ENCODE data around the gene PRDM4.

Gene PRDM4

DNA sequence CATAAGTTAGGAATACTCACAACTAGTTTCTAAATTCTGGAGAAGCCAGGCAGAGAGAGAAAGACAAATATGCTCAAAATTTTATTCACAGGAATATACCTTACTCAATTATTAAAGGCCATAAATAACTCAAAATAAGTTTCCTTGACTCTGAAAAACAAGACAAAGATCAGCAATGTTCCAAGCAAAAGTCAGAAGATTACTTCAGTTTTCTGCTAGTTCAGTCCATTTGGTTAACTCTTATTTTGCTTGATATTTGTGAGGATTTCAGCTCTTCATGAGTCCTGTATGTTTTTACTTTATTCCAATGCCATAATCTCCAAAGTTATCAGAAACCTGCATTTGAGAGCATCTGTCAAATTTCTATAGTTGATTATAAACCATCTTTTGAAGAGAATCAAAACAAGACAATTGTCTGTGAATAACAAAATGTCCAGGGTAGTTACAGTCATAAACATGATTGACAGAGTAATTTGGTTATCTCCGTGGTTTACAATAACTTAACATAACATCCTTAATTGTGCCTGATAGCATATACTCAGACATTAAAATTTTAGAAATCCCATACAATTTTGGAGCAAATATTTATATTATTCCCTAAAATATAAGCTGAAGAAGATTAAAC lies 30.6 kb upstream of the PRDM4 start:
- Histone ChIP-seq H3K79me1 (replicated peaks; ENCODE audit: low read length, poor library complexity, severe bottlenecking) (no peaks in the 10 kb centered on the region), H3K14ac (ENCODE audit: low read length in 2 of 2) (no peak overlapping the region), H3K18ac (ENCODE audit: low read depth in 1 of 2, low read length in 2 of 2) (no peak overlapping the region), H2BK12ac (ENCODE audit: low read length in 2 of 2) (no peak overlapping the region), H3K4ac (ENCODE audit: low read depth in 1 of 2, low read length in 2 of 2) (no peak overlapping the region), H3K23ac (ENCODE audit: low read length in 2 of 2) (no peak overlapping the region), H3K9me3 (ENCODE audit: control insufficient read depth, low read length) (no peaks in the 10 kb centered on the region), H2AK5ac (ENCODE audit: low read length, severe bottlenecking) (no peak overlapping the region), H3K9ac (ENCODE audit: low read length) (no peak overlapping the region), H3K27ac (ENCODE audit: low read length, poor library complexity, severe bottlenecking) (no peak overlapping the region), H3K36me3 (ENCODE audit: control insufficient read depth in 1 of 2, insufficient read depth in 2 of 2, low read depth in 1 of 2, low read length in 2 of 2) (no peaks in the 10 kb centered on the region), H2BK120ac (ENCODE audit: low read depth, low read length) (no peak overlapping the region), H3K27me3 (ENCODE audit: control insufficient read depth in 1 of 2, insufficient read depth in 1 of 2, low read length in 2 of 2) (peaks cover 0 to 14% of the 10 kb centered on the region in 2 experiments), H2AFZ (ENCODE audit: low read depth, low read length) (no peak overlapping the region), H3K4me3 (ENCODE audit: insufficient read depth in 1 of 2, low read depth in 1 of 2, low read length in 2 of 2) (no peak overlapping the region), H2BK5ac (ENCODE audit: low read depth, low read length, poor library complexity, severe bottlenecking) (no peak overlapping the region), H3K4me1 (ENCODE audit: control insufficient read depth, insufficient read depth, low read depth, low read length) (no peaks in the 10 kb centered on the region), H3K4me2 (ENCODE audit: low read length, poor library complexity, severe bottlenecking) (no peak overlapping the region), H4K8ac (ENCODE audit: low read length) (no peak overlapping the region), H2BK15ac (ENCODE audit: low read depth, poor library complexity, severe bottlenecking) (no peak overlapping the region), H4K91ac (ENCODE audit: low read length) (no peak overlapping the region)
- no CpG with 5 or more reads among the region's 1 CpG for WGBS
- DNase-seq: no peak

DNA sequence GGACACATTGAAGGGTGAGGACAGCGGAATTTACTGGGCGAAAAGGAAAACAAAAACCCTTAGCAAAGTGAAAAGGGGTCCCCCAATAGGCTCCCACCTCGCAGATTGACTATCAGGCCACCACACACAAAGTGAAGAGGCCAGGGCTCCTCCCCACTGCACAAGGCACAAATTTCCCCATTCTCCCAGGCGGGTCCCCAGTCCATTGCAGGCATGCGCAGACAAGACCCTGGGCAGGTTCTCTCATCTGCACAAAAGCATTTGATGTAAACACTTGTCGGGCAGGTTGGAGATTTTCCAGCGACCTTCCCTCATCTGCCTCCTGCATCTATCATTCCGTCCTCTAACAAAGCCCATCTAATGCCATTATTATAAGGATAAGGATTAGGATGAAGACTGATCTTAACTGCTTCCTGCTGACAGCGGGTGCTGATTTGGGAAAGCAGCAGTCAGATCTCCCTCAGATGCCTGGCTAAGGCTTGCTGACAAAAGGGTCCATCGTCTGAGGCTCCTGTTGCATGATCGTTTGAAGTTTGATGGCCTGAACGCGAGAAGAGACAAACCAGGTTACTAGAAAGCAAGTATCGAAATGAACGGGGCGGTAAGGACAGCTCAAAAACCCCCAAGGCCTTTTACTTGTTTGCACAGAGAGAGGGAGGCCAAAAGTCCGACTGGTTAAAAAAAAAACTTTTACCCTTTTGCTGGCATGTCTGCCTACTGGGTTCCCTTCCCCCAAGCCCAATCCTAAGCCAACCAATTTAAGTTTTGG lies 27.9 kb upstream of the PRDM4 start:
- Histone ChIP-seq H2AFZ (ENCODE audit: low read depth, low read length) (no peak overlapping the region), H4K8ac (ENCODE audit: low read length) (no peak overlapping the region), H3K27ac (ENCODE audit: low read length, poor library complexity, severe bottlenecking) (no peak overlapping the region), H3K36me3 (ENCODE audit: control insufficient read depth in 1 of 2, insufficient read depth in 2 of 2, low read depth in 1 of 2, low read length in 2 of 2) (no peaks in the 10 kb centered on the region), H3K27me3 (ENCODE audit: control insufficient read depth in 1 of 2, insufficient read depth in 1 of 2, low read length in 2 of 2) (peaks cover 0 to 4% of the 10 kb centered on the region in 2 experiments), H3K4me3 (ENCODE audit: insufficient read depth in 1 of 2, low read depth in 1 of 2, low read length in 2 of 2) (no peak overlapping the region), H4K91ac (ENCODE audit: low read length) (no peak overlapping the region), H2BK120ac (ENCODE audit: low read depth, low read length) (no peak overlapping the region), H3K18ac (ENCODE audit: low read depth in 1 of 2, low read length in 2 of 2) (no peak overlapping the region), H3K4me2 (ENCODE audit: low read length, poor library complexity, severe bottlenecking) (no peak overlapping the region), H3K79me1 (replicated peaks; ENCODE audit: low read length, poor library complexity, severe bottlenecking) (no peaks in the 10 kb centered on the region), H2BK15ac (ENCODE audit: low read depth, poor library complexity, severe bottlenecking) (no peak overlapping the region), H3K14ac (ENCODE audit: low read length in 2 of 2) (no peak overlapping the region), H2AK5ac (ENCODE audit: low read length, severe bottlenecking) (no peak overlapping the region), H3K4me1 (ENCODE audit: control insufficient read depth, insufficient read depth, low read depth, low read length) (no peaks in the 10 kb centered on the region), H2BK12ac (ENCODE audit: low read length in 2 of 2) (no peak overlapping the region), H3K23ac (ENCODE audit: low read length in 2 of 2) (no peak overlapping the region), H3K9ac (ENCODE audit: low read length) (no peak overlapping the region), H3K4ac (ENCODE audit: low read depth in 1 of 2, low read length in 2 of 2) (no peak overlapping the region), H3K9me3 (ENCODE audit: control insufficient read depth, low read length) (no peaks in the 10 kb centered on the region), H2BK5ac (ENCODE audit: low read depth, low read length, poor library complexity, severe bottlenecking) (no peak overlapping the region)
- WGBS: 75% methylated on average over 16 of the region's 17 CpGs
- no peak for DNase-seq

DNA sequence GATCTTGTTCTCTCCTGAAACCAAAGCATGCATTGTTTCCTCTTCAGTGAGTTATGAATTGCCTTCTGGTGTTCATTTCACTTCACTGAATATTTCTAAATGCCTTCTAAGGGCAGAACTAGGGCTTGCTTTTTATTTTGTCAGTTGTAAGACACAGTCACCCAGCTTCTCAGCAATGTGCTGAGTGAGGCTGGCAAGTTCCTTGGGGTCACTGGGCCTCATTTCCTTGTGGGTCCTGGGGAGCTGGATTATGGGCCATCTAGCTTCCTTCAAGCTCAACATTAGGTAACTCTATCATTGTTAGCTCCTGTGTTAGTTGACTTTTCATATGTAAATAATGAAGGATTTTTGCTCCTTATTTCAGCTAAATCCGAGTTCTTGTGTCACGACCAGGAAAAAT lies 27.3 kb upstream of the PRDM4 start:
- no peak overlapping the region for H2AK5ac ChIP-seq (ENCODE audit: low read length, severe bottlenecking)
- H3K4me2 ChIP-seq (ENCODE audit: low read length, poor library complexity, severe bottlenecking): no peak overlapping the region
- no peaks in the 10 kb centered on the region for H3K79me1 ChIP-seq (replicated peaks; ENCODE audit: low read length, poor library complexity, severe bottlenecking)
- no peak overlapping the region for H3K4ac ChIP-seq (ENCODE audit: low read depth in 1 of 2, low read length in 2 of 2)
- H2BK5ac ChIP-seq (ENCODE audit: low read depth, low read length, poor library complexity, severe bottlenecking): no peak overlapping the region
- no peak overlapping the region for H2AFZ ChIP-seq (ENCODE audit: low read depth, low read length)
- no peak overlapping the region for H4K91ac ChIP-seq (ENCODE audit: low read length)
- H3K27ac ChIP-seq (ENCODE audit: low read length, poor library complexity, severe bottlenecking): no peak overlapping the region
- no peak for DNase-seq
- no peaks in the 10 kb centered on the region for H3K9me3 ChIP-seq (ENCODE audit: control insufficient read depth, low read length)
- no peak overlapping the region for H3K4me3 ChIP-seq (ENCODE audit: insufficient read depth in 1 of 2, low read depth in 1 of 2, low read length in 2 of 2)
- no peaks in the 10 kb centered on the region for H3K36me3 ChIP-seq (ENCODE audit: control insufficient read depth in 1 of 2, insufficient read depth in 2 of 2, low read depth in 1 of 2, low read length in 2 of 2)
- no peaks in the 10 kb centered on the region for H3K4me1 ChIP-seq (ENCODE audit: control insufficient read depth, insufficient read depth, low read depth, low read length)
- no peak overlapping the region for H4K8ac ChIP-seq (ENCODE audit: low read length)
- H2BK120ac ChIP-seq (ENCODE audit: low read depth, low read length): no peak overlapping the region
- H3K9ac ChIP-seq (ENCODE audit: low read length): no peak overlapping the region
- no peak overlapping the region for H3K18ac ChIP-seq (ENCODE audit: low read depth in 1 of 2, low read length in 2 of 2)
- WGBS: 73% methylated on average over 2 of the region's 2 CpGs
- H3K23ac ChIP-seq (ENCODE audit: low read length in 2 of 2): no peak overlapping the region
- H3K27me3 ChIP-seq (ENCODE audit: control insufficient read depth in 1 of 2, insufficient read depth in 1 of 2, low read length in 2 of 2): peaks cover 0 to 4% of the 10 kb centered on the region in 2 experiments
- no peak overlapping the region for H2BK15ac ChIP-seq (ENCODE audit: low read depth, poor library complexity, severe bottlenecking)
- H3K14ac ChIP-seq (ENCODE audit: low read length in 2 of 2): no peak overlapping the region
- no peak overlapping the region for H2BK12ac ChIP-seq (ENCODE audit: low read length in 2 of 2)

DNA sequence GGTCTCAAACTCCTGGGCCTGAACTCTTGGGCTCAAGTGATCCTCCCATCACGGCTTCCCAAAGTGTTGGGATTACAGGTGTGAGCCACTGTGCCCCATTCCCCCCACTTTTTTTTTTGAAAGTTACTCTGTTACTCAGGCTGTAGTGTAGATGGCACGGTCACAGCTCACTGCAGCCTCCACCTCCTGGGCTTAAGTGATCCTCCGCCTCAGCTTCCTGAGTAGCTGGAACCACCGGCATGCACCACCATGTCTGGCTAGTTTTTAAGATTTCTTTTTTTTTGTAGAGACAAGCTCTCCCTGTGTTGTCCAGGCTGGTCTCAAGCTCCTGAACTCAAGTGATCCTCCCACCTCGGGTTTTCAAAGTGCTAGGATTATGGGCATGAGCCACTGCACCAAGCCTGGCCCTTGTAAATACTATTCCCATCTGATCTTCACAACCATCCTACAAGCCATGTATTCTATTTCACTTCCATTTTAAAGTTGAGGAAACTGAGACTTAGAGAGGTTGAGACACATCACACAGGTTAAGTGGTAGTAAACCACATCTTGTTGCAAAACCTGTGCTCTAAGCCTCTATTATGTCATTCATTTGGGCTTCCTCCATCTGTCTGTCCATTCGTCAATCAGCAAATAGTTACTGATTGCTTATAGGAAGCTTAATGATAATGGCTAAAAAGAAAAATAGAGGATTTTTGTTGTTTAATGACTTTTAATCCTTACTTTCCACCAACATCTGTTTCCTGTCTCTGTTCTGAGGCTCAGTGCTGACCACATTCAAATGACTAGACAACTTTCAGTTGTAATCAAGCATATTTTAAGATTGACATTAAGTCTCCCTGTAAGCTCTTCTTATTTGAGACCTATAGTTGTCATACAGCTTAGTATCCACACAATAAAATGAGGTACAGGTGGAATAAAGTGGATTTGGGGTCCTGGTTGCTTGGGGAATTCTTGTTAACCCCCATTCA lies 22.8 kb upstream of the PRDM4 start:
- H3K18ac ChIP-seq (ENCODE audit: low read depth in 1 of 2, low read length in 2 of 2): no peak overlapping the region
- H3K4me1 ChIP-seq (ENCODE audit: control insufficient read depth, insufficient read depth, low read depth, low read length): no peaks in the 10 kb centered on the region
- no peak overlapping the region for H3K9ac ChIP-seq (ENCODE audit: low read length)
- no peak overlapping the region for H3K23ac ChIP-seq (ENCODE audit: low read length in 2 of 2)
- H2AK5ac ChIP-seq (ENCODE audit: low read length, severe bottlenecking): no peak overlapping the region
- H2BK5ac ChIP-seq (ENCODE audit: low read depth, low read length, poor library complexity, severe bottlenecking): no peak overlapping the region
- no peak overlapping the region for H2AFZ ChIP-seq (ENCODE audit: low read depth, low read length)
- H3K79me1 ChIP-seq (replicated peaks; ENCODE audit: low read length, poor library complexity, severe bottlenecking): no peaks in the 10 kb centered on the region
- H3K4me3 ChIP-seq (ENCODE audit: insufficient read depth in 1 of 2, low read depth in 1 of 2, low read length in 2 of 2): no peak overlapping the region
- no peak overlapping the region for H2BK15ac ChIP-seq (ENCODE audit: low read depth, poor library complexity, severe bottlenecking)
- no peak overlapping the region for H4K8ac ChIP-seq (ENCODE audit: low read length)
- H3K4ac ChIP-seq (ENCODE audit: low read depth in 1 of 2, low read length in 2 of 2): no peak overlapping the region
- H3K36me3 ChIP-seq (ENCODE audit: control insufficient read depth in 1 of 2, insufficient read depth in 2 of 2, low read depth in 1 of 2, low read length in 2 of 2): no peaks in the 10 kb centered on the region
- H3K27ac ChIP-seq (ENCODE audit: low read length, poor library complexity, severe bottlenecking): no peak overlapping the region
- H4K91ac ChIP-seq (ENCODE audit: low read length): no peak overlapping the region
- no peak for DNase-seq
- peaks cover 0 to 15% of the 10 kb centered on the region in 2 experiments for H3K27me3 ChIP-seq (ENCODE audit: control insufficient read depth in 1 of 2, insufficient read depth in 1 of 2, low read length in 2 of 2)
- no peak overlapping the region for H2BK12ac ChIP-seq (ENCODE audit: low read length in 2 of 2)
- H3K14ac ChIP-seq (ENCODE audit: low read length in 2 of 2): no peak overlapping the region
- no peak overlapping the region for H3K4me2 ChIP-seq (ENCODE audit: low read length, poor library complexity, severe bottlenecking)
- no peaks in the 10 kb centered on the region for H3K9me3 ChIP-seq (ENCODE audit: control insufficient read depth, low read length)
- H2BK120ac ChIP-seq (ENCODE audit: low read depth, low read length): no peak overlapping the region
- 59% methylated on average over 6 of the region's 6 CpGs for WGBS
